Measurements from ENCODE around the gene CABLES1.

DNA sequence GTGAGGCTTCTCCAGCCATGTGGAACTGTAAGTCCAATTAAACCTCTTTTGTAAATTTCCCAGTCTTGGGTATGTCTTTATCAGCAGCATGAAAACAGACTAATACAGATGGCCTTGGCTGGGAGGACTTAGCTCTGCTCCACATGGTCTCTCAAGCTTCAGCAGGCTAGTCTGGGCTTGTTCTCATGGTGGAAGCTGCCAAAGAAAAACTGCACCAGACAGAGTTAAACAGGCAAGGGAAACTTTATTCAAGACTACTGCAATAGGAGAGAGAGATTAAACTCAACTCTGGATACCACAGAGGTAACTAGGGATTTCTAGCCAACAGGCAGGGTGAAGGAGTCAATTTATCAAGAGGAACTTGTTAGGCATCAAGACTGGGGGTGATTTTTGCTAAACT lies 142.1 kb downstream of the CABLES1 start:
- TF ChIP-seq, protein P1, sequence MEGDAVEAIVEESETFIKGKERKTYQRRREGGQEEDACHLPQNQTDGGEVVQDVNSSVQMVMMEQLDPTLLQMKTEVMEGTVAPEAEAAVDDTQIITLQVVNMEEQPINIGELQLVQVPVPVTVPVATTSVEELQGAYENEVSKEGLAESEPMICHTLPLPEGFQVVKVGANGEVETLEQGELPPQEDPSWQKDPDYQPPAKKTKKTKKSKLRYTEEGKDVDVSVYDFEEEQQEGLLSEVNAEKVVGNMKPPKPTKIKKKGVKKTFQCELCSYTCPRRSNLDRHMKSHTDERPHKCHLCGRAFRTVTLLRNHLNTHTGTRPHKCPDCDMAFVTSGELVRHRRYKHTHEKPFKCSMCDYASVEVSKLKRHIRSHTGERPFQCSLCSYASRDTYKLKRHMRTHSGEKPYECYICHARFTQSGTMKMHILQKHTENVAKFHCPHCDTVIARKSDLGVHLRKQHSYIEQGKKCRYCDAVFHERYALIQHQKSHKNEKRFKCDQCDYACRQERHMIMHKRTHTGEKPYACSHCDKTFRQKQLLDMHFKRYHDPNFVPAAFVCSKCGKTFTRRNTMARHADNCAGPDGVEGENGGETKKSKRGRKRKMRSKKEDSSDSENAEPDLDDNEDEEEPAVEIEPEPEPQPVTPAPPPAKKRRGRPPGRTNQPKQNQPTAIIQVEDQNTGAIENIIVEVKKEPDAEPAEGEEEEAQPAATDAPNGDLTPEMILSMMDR (IDR thresholded peaks at IDR 0.05; ENCODE audit: borderline replicate concordance, extremely low read depth, low read length, poor library complexity, severe bottlenecking) = no peak
- TF ChIP-seq EZH2 (IDR thresholded peaks at IDR 0.05; ENCODE audit: borderline replicate concordance, low read depth, low read length, severe bottlenecking) = no peak
